Measurements from ENCODE around the gene ABCA5. TPM values are rescaled to one million over a fixed set of nuclear protein-coding genes. Genes with fewer than 3 reads are reported as not detected.

Gene ABCA5
- total and polyA plus RNA-seq, 2 of the 13 experiments (the other 11 are each of a cell fraction or from before 2014, with no cell fraction given), result 9.7 to 10.1 TPM

- TF ChIP-seq ARID3A (IDR thresholded peaks at IDR 0.05; ENCODE audit: low read depth, low read length) (peak; percentile 87), TBX3 (IDR thresholded peaks at IDR 0.05; ENCODE audit: borderline replicate concordance) (0 out of 2 replicates have a peak, but pooled peaks have one; percentile 12), ZNF24 (IDR thresholded peaks at IDR 0.05) (0 out of 2 replicates have a peak, but pooled peaks have one; percentile 14), KDM6A (CRISPR knock-in tag; IDR thresholded peaks at IDR 0.05; ENCODE audit: low read depth) (no peak), ZFP36 (IDR thresholded peaks at IDR 0.05; ENCODE audit: borderline replicate concordance, low read depth, low read length, partially characterized antibody) (no peak), ZNF296 (CRISPR knock-in tag; conservative IDR thresholded peaks at IDR 0.05) (no peak), PITX1 (CRISPR knock-in tag; IDR thresholded peaks at IDR 0.05) (no peak), REXO4 (CRISPR knock-in tag; IDR thresholded peaks at IDR 0.05; ENCODE audit: borderline replicate concordance) (no peak), ZNF430 (CRISPR knock-in tag; IDR thresholded peaks at IDR 0.05) (no peak), SRSF9 (IDR thresholded peaks at IDR 0.05; ENCODE audit: borderline replicate concordance, insufficient read depth, low read depth, low read length, poor library complexity, severe bottlenecking) (no peak), MXI1 (IDR thresholded peaks at IDR 0.05; ENCODE audit: borderline replicate concordance, low read depth, low read length) (no peak), ZNF205 (CRISPR knock-in tag; IDR thresholded peaks at IDR 0.05) (0 out of 2 replicates have a peak, but pooled peaks have one; percentile 34), HES4 (CRISPR knock-in tag; IDR thresholded peaks at IDR 0.05; ENCODE audit: borderline replicate concordance) (no peak), ZNF101 (CRISPR knock-in tag; IDR thresholded peaks at IDR 0.05; ENCODE audit: borderline replicate concordance, low read depth) (no peak), ZFP1 (CRISPR knock-in tag; IDR thresholded peaks at IDR 0.05) (0 out of 2 replicates have a peak, but pooled peaks have one; percentile 58), HOXA3 (CRISPR knock-in tag; IDR thresholded peaks at IDR 0.05) (peak; percentile 43; the same call in 1 of the 2 replicates), ZSCAN21 (CRISPR knock-in tag; IDR thresholded peaks at IDR 0.05; ENCODE audit: borderline replicate concordance) (no peak), THAP8 (CRISPR knock-in tag; IDR thresholded peaks at IDR 0.05; ENCODE audit: borderline replicate concordance) (no peak), ATAD3A (CRISPR knock-in tag; IDR thresholded peaks at IDR 0.05) (no peak), ZNF770 (CRISPR knock-in tag; IDR thresholded peaks at IDR 0.05) (no peak), ISL2 (CRISPR knock-in tag; IDR thresholded peaks at IDR 0.05) (peak; percentile 80), POLR2AphosphoS5 (IDR thresholded peaks at IDR 0.05; ENCODE audit: low read depth, low read length) (no peak), ZNF616 (CRISPR knock-in tag; IDR thresholded peaks at IDR 0.05; ENCODE audit: low read depth) (no peak), KLF9 (CRISPR knock-in tag; IDR thresholded peaks at IDR 0.05; ENCODE audit: low read depth) (no peak), BATF2 (CRISPR knock-in tag; IDR thresholded peaks at IDR 0.05) (no peak), ZNF572 (CRISPR knock-in tag; IDR thresholded peaks at IDR 0.05) (no peak), ZNF749 (CRISPR knock-in tag; IDR thresholded peaks at IDR 0.05; ENCODE audit: borderline replicate concordance) (no peak), ARNTL (CRISPR knock-in tag; IDR thresholded peaks at IDR 0.05) (no peak)
Observed at GRCh38 chr17:69268543-69269014, 58.4 kb downstream of the ABCA5 start (continued).
